Brain microvascular endothelial cell (primary cell): ENCODE results near the gene VPS29.
"Not testable (repeated sequence)": the region's sequence is repeated elsewhere in the genome, so short reads cannot be mapped to it uniquely, and the experiment has no call there.

Experiments
- DNase-seq: peaks from one replicate; pipeline ENCODE4 v3.0.0-alpha.2; 2020
- H3K27ac ChIP-seq: fragments of 250-450 bp; sonication (Bioruptor Pico); 2 replicates; pipeline ENCODE4 v1.5.1; 2020; ENCODE audit warnings: mild to moderate bottlenecking, moderate library complexity
- H3K27me3 ChIP-seq: fragments of 250-450 bp; sonication (Bioruptor Pico); replicated peaks from 2 replicates; pipeline ENCODE4 v1.5.1; 2020; ENCODE audit warnings: mild to moderate bottlenecking
- H3K36me3 ChIP-seq: fragments of 250-450 bp; sonication (Bioruptor Pico); replicated peaks from 2 replicates; pipeline ENCODE4 v1.5.1; 2020; ENCODE audit warnings: mild to moderate bottlenecking
- H3K4me3 ChIP-seq: 2 replicates; pipeline ENCODE4 v1.5.1; 2011; ENCODE audit warnings: low read depth, mild to moderate bottlenecking, control low read depth, low read length, moderate library complexity
- in situ Hi-C: cut with HindIII; loops from 2 replicates; pipeline ENCODE4 v1.10.0; 2017; ENCODE audit warnings: low sequenced_read_pairs, low pct_ligation_motif_present
- TF ChIP-seq, protein P1 (sequence below): IDR thresholded peaks from 2 replicates; pipeline ENCODE4 v1.5.1; 2011; ENCODE audit warnings: low read depth, mild to moderate bottlenecking, moderate library complexity, low read length, control low read depth, inconsistent platforms; ENCODE audit errors: missing control alignments

VPS29 gene

GRCh38 chr12:110466791-110467190 is 35.1 kb downstream of the VPS29 start:
- H3K4me3 ChIP-seq: peak overlapping the region; percentile 2
- TF ChIP-seq, protein P1, sequence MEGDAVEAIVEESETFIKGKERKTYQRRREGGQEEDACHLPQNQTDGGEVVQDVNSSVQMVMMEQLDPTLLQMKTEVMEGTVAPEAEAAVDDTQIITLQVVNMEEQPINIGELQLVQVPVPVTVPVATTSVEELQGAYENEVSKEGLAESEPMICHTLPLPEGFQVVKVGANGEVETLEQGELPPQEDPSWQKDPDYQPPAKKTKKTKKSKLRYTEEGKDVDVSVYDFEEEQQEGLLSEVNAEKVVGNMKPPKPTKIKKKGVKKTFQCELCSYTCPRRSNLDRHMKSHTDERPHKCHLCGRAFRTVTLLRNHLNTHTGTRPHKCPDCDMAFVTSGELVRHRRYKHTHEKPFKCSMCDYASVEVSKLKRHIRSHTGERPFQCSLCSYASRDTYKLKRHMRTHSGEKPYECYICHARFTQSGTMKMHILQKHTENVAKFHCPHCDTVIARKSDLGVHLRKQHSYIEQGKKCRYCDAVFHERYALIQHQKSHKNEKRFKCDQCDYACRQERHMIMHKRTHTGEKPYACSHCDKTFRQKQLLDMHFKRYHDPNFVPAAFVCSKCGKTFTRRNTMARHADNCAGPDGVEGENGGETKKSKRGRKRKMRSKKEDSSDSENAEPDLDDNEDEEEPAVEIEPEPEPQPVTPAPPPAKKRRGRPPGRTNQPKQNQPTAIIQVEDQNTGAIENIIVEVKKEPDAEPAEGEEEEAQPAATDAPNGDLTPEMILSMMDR: no peak
- H3K27ac ChIP-seq: no peak overlapping the region
- in situ Hi-C loops: no loop called here
- no peaks in the 10 kb centered on the region for H3K36me3 ChIP-seq
- H3K27me3 ChIP-seq: no peaks in the 10 kb centered on the region
- DNase-seq: no peak

DNA sequence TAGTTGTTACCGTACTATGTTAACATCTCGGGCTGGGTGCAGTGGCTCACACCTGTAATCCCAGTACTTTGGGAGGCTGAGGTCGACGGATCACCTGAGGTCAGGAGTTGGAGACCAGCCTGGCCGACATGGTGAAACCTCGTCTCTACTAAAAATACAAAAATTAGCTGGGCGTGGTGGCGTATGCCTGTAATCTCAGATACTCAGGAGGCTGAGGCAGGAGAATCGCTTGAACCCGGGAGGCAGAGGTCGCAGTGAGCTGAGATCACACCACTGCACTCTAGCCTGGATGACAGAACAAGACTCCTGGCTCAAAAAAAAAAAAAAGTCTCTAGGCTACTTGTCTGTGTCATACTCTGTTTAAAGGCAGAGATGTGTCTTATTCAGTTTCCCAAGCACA is 36.1 kb downstream of the VPS29 start:
- H3K36me3 ChIP-seq, H3K4me3 ChIP-seq, H3K27me3 ChIP-seq, in situ Hi-C loops, H3K27ac ChIP-seq, DNase-seq: not testable (repeated sequence)

- peaks cover 4% of the 10 kb centered on the region for H3K36me3 ChIP-seq
- H3K27me3 ChIP-seq: no peaks in the 10 kb centered on the region
- H3K27ac ChIP-seq: no peak overlapping the region
- no peak overlapping the region for H3K4me3 ChIP-seq
- TF ChIP-seq, protein P1: no peak
- in situ Hi-C loops: no loop called here
- DNase-seq: no peak
Measured at GRCh38 chr12:110465024-110465423, 36.9 kb downstream of the VPS29 start.

DNA sequence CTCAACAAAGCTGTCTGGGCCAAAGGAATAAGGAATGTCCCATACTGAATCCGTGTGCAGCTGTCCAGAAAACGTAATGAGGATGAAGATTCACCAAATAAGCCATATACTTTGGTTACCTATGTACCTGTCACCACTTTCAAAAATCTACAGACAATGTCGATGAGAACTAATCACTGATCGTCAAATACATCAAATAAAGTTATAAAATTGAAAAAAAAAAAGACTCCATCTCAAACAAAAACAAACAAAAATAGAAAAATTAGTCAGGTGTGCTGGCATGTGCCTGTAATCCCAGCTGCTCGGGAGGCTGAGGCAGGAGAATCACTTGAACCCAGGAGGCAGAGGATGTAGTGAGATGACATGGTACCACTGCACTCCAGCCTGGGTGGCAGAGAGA is 40.7 kb downstream of the VPS29 start:
- H3K27me3 ChIP-seq, H3K36me3 ChIP-seq, H3K27ac ChIP-seq, in situ Hi-C loops, H3K4me3 ChIP-seq, DNase-seq: not testable (repeated sequence)

DNA sequence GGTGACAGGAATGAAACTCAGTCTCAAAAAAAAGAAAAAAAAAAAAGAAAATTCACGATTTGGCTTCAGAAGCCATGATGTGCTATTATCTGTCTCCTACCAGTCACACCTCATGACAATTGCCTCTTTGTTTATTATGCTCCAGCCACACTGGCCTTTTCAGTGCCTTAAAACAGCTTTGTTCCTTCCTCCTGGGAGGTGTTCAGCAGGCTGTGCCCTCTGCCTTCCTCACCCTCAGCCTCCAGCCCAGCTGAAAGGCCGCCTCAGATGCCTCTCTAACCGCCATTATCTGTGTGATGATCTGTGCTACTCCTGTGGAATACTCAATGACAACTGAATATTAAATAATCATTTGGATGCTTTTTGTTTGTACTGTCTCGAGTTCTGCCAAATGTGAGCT is 43.2 kb downstream of the VPS29 start:
- in situ Hi-C loops: no loop called here
- no peak overlapping the region for H3K4me3 ChIP-seq
- TF ChIP-seq, protein P1: no peak
- no peak for DNase-seq
- H3K27ac ChIP-seq: no peak overlapping the region
- H3K27me3 ChIP-seq: no peaks in the 10 kb centered on the region
- peaks cover 15% of the 10 kb centered on the region for H3K36me3 ChIP-seq

GRCh38 chr12:110453569-110454296 is 48.2 kb downstream of the VPS29 start:
- in situ Hi-C loops: no loop called here
- DNase-seq: no peak
- H3K4me3 ChIP-seq: no peak overlapping the region
- H3K36me3 ChIP-seq: peaks cover 9% of the 10 kb centered on the region
- no peak overlapping the region for H3K27ac ChIP-seq
- no peaks in the 10 kb centered on the region for H3K27me3 ChIP-seq
- TF ChIP-seq, protein P1: no peak

DNA sequence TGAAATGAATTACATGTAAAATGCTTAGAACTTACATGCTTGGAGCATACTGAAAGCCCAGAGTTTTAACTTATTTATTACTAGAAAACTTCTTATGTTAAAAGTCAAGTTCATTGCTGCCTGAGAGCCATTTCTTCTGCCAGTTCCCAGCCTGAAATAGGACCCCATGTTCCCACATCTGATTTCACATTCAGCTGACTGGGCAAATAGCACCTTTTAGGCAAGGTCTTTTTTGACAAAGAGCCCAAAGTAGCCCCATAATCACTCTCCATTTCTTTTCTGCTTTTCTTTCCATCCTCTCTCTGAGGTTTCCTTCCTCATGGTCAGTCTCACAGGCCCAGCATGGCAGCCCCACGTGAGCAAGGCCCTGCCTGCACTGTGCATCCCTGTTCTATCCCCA is 50.6 kb downstream of the VPS29 start:
- peaks cover 13% of the 10 kb centered on the region for H3K36me3 ChIP-seq
- in situ Hi-C loops: no loop called here
- H3K27ac ChIP-seq: no peak overlapping the region
- TF ChIP-seq, protein P1: no peak
- no peaks in the 10 kb centered on the region for H3K27me3 ChIP-seq
- no peak overlapping the region for H3K4me3 ChIP-seq
- no peak for DNase-seq
